DND-41 (cell line): Measurements from ENCODE around the gene RNU6-8.

Experiments used
- CTCF ChIP-seq: IDR thresholded peaks from 2 replicates; pipeline ENCODE4 v1.5.1; 2012; ENCODE audit warnings: borderline replicate concordance, low read length, moderate library complexity, mild to moderate bottlenecking; ENCODE audit not compliant: poor library complexity, severe bottlenecking; ENCODE audit errors: extremely low read depth
- EZH2 ChIP-seq: IDR thresholded peaks from 3 replicates; pipeline ENCODE4 v1.6.1; 2012; ENCODE audit warnings: borderline replicate concordance, low read depth, mild to moderate bottlenecking, moderate library complexity, low read length, inconsistent platforms; ENCODE audit not compliant: severe bottlenecking

- TF ChIP-seq EZH2 (no peak), CTCF (no peak)
Measured at GRCh38 chr14:32233260-32233659, 30.2 kb upstream of the RNU6-8 start.
